ENCODE measurements around the gene IL1RAP. TPM values are rescaled to one million over a fixed set of nuclear protein-coding genes. Genes with fewer than 3 reads are reported as not detected.

Gene IL1RAP
- total and polyA plus RNA-seq, 2 experiments from 2014 or later, result 3.2 to 8.9 TPM

- H3K27ac ChIP-seq, result no peak overlapping the region
- peaks cover 21% of the 10 kb centered on the region for H3K4me1 ChIP-seq (ENCODE audit: low read depth)
- H3K27me3 ChIP-seq, result no peaks in the 10 kb centered on the region
- TF ChIP-seq CTCF (IDR thresholded peaks at IDR 0.05; ENCODE audit: low read depth, low read length), result no peak
- H3K4me3 ChIP-seq, result no peak overlapping the region
- H3K36me3 ChIP-seq, result no peaks in the 10 kb centered on the region
- DNase-seq (ENCODE audit: low read depth in 1 of 2, low spot score in 1 of 2), result no peak
- no peaks in the 10 kb centered on the region for H3K9me3 ChIP-seq (ENCODE audit: low read depth)
Observed at GRCh38 chr3:190528706-190529105, 14.8 kb downstream of the IL1RAP start.

- no peaks in the 10 kb centered on the region for H3K36me3 ChIP-seq
- no peaks in the 10 kb centered on the region for H3K27me3 ChIP-seq
- H3K27ac ChIP-seq, result no peak overlapping the region
- no peaks in the 10 kb centered on the region for H3K9me3 ChIP-seq (ENCODE audit: low read depth)
- peak in 1 of 2 donors; percentile 34 for DNase-seq (ENCODE audit: low read depth in 1 of 2, low spot score in 1 of 2)
- no peak for TF ChIP-seq CTCF (IDR thresholded peaks at IDR 0.05; ENCODE audit: low read depth, low read length)
- peaks cover 21% of the 10 kb centered on the region for H3K4me1 ChIP-seq (ENCODE audit: low read depth)
- H3K4me3 ChIP-seq, result no peak overlapping the region
Observed at GRCh38 chr3:190531406-190531805, 17.5 kb downstream of the IL1RAP start.

- Histone ChIP-seq H3K4me3 (no peak overlapping the region), H3K27ac (no peak overlapping the region), H3K27me3 (no peaks in the 10 kb centered on the region), H3K9me3 (ENCODE audit: low read depth) (no peaks in the 10 kb centered on the region), H3K4me1 (ENCODE audit: low read depth) (peaks cover 21% of the 10 kb centered on the region), H3K36me3 (no peaks in the 10 kb centered on the region)
- no peak for TF ChIP-seq CTCF (IDR thresholded peaks at IDR 0.05; ENCODE audit: low read depth, low read length)
- no peak for DNase-seq (ENCODE audit: low read depth in 1 of 2, low spot score in 1 of 2)
Observed at GRCh38 chr3:190532731-190533203, 18.9 kb downstream of the IL1RAP start.

GRCh38 chr3:190533511-190534281 lies 19.8 kb downstream of the IL1RAP start:
- no peaks in the 10 kb centered on the region for H3K27me3 ChIP-seq
- TF ChIP-seq CTCF (IDR thresholded peaks at IDR 0.05; ENCODE audit: low read depth, low read length), result no peak
- no peaks in the 10 kb centered on the region for H3K9me3 ChIP-seq (ENCODE audit: low read depth)
- no peaks in the 10 kb centered on the region for H3K36me3 ChIP-seq
- no peak overlapping the region for H3K27ac ChIP-seq
- no peak overlapping the region for H3K4me3 ChIP-seq
- H3K4me1 ChIP-seq (ENCODE audit: low read depth), result peaks cover 17% of the 10 kb centered on the region
- peak in 1 of 2 donors; percentile 97 for DNase-seq (ENCODE audit: low read depth in 1 of 2, low spot score in 1 of 2)

GRCh38 chr3:190534386-190534785 lies 20.5 kb downstream of the IL1RAP start:
- no peak for DNase-seq (ENCODE audit: low read depth in 1 of 2, low spot score in 1 of 2)
- H3K36me3 ChIP-seq, result no peaks in the 10 kb centered on the region
- peaks cover 15% of the 10 kb centered on the region for H3K4me1 ChIP-seq (ENCODE audit: low read depth)
- no peaks in the 10 kb centered on the region for H3K9me3 ChIP-seq (ENCODE audit: low read depth)
- TF ChIP-seq CTCF (IDR thresholded peaks at IDR 0.05; ENCODE audit: low read depth, low read length), result no peak
- no peak overlapping the region for H3K4me3 ChIP-seq
- H3K27ac ChIP-seq, result no peak overlapping the region
- no peaks in the 10 kb centered on the region for H3K27me3 ChIP-seq

Data from cardiac muscle cell (in vitro differentiated cells and primary cell).